Cardiac fibroblast (primary cell): ENCODE data around the gene RAB31.

ENCODE experiments used
- DNase-seq, 2 donors: peaks; one replicate each; pipeline versions ENCODE4 v3.0.0 to v3.0.0-alpha.2; 2010; ENCODE audit warnings: low read depth in 2 of 2
- H3K4me3 ChIP-seq, 2 donors: replicated peaks in 1 of 2; 1 replicate in 1 of 2; 2 replicates in 1 of 2; pipeline ENCODE4 v1.5.1; 2011; ENCODE audit warnings: low read depth in 2 of 2, low read length in 2 of 2, mild to moderate bottlenecking in 2 of 2, moderate library complexity in 1 of 2
- CTCF ChIP-seq: IDR thresholded peaks from one replicate; pipeline ENCODE4 v1.5.1; 2011; ENCODE audit warnings: low read depth, mild to moderate bottlenecking, low read length, inconsistent platforms

The RAB31 gene

GRCh38 chr18:9720327-9720726 lies 12.2 kb downstream of the RAB31 start:
- TF ChIP-seq CTCF, result no peak
- no peak for DNase-seq

GRCh38 chr18:9721893-9722550 lies 13.9 kb downstream of the RAB31 start:
- DNase-seq, result no peak
- TF ChIP-seq CTCF, result no peak
- H3K4me3 ChIP-seq, result no peak overlapping the region

More at GRCh38 chr18:9720327-9720726, 12.2 kb downstream of the RAB31 start:
- no peak overlapping the region for H3K4me3 ChIP-seq

- TF ChIP-seq CTCF, result no peak
- no peak overlapping the region for H3K4me3 ChIP-seq
- DNase-seq, result no peak
Measured at GRCh38 chr18:9722691-9723090, 14.6 kb downstream of the RAB31 start.

GRCh38 chr18:9724797-9725585 lies 16.9 kb downstream of the RAB31 start:
- DNase-seq, result no peak
- no peak for TF ChIP-seq CTCF
- H3K4me3 ChIP-seq, result no peak overlapping the region

GRCh38 chr18:9726175-9726574 lies 18.1 kb downstream of the RAB31 start:
- no peak for TF ChIP-seq CTCF
- DNase-seq, result no peak
- H3K4me3 ChIP-seq, result no peak overlapping the region

- TF ChIP-seq CTCF, result no peak
- DNase-seq, result no peak
- no peak overlapping the region for H3K4me3 ChIP-seq
Measured at GRCh38 chr18:9726936-9727335, 18.8 kb downstream of the RAB31 start.
